ENCODE results near the gene GPANK1. TPM values are rescaled to one million over a fixed set of nuclear protein-coding genes. Genes with fewer than 3 reads are reported as not detected.

Gene GPANK1
- polyA plus RNA-seq, 3 donors, result 26.2 to 33.9 (median 33.8) TPM

DNA sequence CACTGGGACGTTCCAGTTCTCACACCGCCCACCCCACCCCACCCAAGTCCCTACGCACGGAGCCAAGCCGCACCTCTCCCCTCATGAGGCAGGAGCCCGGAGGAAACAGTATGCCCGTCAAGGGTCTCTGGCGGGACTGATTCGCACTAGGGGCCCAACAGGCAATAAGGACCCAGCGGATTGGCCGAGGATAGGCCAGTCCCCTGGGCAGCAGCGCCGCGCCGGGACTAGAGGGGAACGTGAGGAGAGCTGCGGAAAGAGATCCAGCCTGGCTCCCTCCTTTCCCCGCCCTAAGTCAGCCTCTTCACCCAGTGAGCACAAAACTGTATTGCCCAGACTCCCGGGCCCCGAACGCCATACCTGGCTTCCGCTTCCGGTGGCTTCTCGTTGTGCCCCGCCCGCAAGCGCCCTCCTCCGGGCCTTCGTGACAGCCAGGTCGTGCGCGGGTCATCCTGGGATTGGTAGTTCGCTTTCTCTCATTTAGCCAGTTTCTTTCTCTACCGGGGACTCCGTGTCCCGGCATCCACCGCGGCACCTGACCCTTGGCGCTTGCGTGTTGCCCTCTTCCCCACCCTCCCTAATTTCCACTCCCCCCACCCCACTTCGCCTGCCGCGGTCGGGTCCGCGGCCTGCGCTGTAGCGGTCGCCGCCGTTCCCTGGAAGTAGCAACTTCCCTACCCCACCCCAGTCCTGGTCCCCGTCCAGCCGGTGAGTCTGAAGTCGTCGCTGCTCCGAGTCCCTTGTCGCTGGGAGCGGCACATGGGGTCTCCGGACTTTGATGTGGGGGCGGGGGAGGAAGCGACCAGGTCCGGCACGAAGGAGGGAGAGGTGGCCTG is 922 bp upstream of the GPANK1 start, which contains the start of gene CSNK2B:
Gene CSNK2B (plus strand): TSS at position 580 of the 836 bp plus-strand sequence. CDS start 752 bp downstream, outside the sequence.
- DNase-seq, result peak; percentile 98

DNA sequence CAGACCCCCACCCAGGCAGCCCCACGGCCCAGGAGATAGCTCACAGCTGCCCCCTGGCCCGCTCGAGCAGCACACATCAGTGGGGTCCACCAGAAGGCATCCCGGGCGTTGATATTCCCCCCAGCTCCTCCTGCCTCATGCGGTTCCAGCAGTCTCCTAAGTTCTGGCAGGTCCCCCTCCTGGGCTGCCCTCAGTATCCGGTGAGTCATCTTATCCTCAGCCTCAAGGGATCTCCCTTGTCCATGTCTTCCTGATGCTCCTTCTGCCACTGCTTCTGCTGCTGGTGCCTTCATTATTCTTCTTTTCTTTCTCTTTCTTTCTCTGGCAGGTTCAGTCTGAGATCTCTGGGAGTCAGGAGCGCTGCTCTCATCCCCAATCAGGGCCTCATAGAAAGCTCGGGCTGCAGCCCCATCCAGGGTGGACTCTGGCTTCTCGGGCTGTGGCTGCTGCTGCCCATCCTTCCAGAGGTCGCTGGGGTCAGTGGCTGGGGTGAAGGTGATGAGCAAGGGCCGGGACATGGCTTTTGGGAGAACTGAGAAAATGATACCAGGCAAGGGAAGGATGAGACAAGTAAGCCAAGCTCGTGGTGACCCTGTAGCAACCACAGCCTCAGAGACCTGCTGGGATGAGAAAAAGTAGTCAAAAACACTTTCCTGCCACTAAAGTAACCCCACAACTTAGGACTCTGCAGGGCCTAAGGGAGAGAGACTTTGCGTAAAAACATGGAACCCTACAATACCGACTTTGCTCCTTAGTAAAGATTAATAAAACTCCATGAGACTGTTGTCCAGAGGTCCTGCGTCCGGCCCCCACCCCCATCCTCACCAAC is 622 bp downstream of the GPANK1 start:
- no peak for DNase-seq

DNA sequence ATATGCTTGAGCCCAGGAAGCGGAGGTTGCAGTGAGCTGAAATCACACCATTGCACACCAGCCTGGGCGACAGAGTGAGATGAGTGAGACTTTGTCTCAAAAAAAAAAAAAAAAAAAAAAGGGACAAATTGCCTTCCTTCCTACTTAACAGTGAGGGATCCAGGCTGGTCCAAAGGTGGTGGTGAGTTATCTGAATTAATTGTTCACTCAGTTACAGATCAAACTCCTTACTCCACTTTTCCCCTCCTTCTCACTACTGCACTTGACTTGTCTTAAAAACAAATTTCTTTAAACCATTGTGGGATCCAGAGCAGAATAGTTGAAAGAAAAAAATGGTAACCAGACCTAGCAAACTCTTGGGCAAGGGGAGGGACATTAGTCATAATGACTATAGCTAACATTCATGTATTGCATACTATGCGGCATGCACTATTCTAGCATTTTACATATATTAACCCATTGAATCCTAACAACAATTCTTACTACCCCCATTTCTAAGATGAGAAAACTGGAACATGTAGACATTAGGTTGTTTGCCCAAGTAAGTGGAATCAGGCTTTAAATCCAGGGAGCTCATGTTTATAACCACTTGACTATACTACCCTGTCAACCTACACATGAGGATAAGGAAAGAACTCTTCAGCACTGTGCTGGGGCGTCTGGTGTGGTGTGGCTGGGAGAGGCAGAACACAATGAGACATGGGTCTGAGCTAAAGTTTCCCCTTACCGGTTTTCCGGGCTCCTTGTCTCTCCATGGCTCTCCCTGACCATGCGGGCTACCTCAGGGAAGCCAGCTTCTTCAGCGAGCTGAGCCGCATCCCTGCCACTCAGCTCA is 1.5 kb downstream of the GPANK1 start:
- DNase-seq, result no peak

GRCh38 chr6:31662124-31662723 is 2.6 kb downstream of the GPANK1 start:
- DNase-seq, result no peak

- DNase-seq, result no peak
Measured at GRCh38 chr6:31661262-31662123, 3.3 kb downstream of the GPANK1 start.

- DNase-seq, result peak; percentile 88
Measured at GRCh38 chr6:31660381-31661261, 4.2 kb downstream of the GPANK1 start, which contains the start of gene C6orf47. Gene C6orf47 (minus strand): TSS chr6:31660778. CDS start chr6:31659947, 831 bp downstream.

- no peak for DNase-seq
Measured at GRCh38 chr6:31659649-31660380, 5.0 kb downstream of the GPANK1 start.

GRCh38 chr6:31658983-31659648 is 5.7 kb downstream of the GPANK1 start:
- DNase-seq, result no peak

- DNase-seq, result no peak
Measured at GRCh38 chr6:31658158-31658688, 6.6 kb downstream of the GPANK1 start.

- no peak for DNase-seq
Measured at GRCh38 chr6:31657406-31658157, 7.2 kb downstream of the GPANK1 start.

DNA sequence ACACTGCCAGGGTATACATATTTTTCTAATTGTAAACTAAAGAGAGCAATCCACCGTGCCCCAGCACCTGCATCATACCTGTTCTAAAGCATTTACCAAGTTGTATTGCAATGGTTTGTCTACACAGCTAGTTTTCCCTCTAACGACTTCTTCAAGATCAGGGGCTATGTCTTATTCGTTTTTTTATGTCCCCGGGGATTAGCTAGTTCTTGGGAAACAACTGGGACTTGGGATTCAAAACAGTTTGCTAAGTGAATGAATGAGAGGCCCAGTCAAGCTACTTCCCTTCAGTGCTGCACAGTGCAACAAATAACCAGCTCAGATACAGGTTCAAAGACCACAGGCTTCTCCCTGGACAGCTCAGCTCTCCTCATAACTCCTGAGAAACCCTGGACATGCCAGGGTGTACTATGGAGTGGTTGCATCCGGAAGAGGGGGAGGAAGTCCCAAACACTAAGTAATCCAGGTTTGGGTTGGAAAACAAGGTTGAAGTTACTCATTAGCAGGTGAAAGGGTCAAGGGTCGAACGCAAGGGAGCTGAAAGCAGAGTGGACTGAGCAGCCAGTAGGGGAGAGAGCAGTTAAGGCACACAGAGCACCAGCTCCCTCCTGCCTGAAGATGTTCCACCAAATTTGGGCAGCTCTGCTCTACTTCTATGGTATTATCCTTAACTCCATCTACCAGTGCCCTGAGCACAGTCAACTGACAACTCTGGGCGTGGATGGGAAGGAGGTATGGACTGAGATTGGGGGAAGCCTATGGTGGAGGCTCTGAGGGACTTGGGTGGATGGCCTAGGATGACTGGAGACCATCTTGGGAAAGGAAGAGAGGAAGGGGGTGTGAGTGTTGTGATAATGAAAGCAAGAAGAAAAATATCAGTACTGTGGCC is 9.2 kb downstream of the GPANK1 start, which contains the start of gene APOM:
Gene APOM (plus strand): TSS at position 546 of the 889 bp plus-strand sequence. CDS start 73 bp downstream, at position 619.
- no peak for DNase-seq

- DNase-seq, result no peak
Measured at GRCh38 chr6:31654574-31655348, 10.0 kb downstream of the GPANK1 start.

DNA sequence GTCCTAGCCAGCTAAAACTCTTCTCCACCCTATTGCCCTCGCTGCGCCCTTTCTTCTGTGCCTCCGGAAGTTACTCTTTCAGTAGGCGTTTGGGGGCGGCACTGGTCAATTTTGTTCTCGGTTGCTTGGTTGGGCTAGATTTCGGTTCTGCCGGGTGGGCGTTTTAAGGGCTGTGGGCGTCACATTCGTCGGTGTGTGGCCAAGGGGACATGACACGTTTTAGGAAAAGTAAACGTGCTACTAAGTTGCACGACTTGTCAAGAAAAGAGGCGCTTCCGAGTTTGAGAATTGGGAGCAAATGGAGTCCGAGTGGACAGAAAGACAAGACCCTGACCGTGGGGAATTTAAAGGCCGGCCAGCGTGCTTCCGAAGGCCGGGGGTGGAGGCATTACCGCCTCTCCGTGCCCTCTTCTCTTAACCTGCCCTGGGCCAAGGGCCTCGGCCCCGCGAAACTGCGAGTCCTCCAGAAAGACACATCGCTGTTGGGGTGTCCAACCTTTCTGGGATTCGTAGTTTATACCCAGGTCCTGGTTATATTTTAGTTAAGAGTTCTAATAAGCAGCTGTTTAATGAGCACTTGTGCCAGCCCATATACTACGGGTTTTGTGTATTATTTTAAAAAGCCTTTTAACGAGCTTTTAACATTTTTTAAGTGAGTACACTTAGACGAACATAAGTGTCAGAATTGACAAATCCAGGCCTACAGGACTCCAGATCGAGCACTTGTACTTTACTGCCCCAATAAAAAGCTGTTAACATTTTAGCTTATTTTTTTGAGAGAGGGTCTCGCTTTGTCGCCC is 11.7 kb downstream of the GPANK1 start:
- peak; percentile 96 for DNase-seq
